ENCODE measurements around the gene FOXL3.
A peak's percentile ranks its signal among the peaks of the same experiment; 100 is the strongest.
"Not testable (repeated sequence)": the region's sequence is repeated elsewhere in the genome, so short reads cannot be mapped to it uniquely, and the experiment has no call there.

FOXL3 gene

DNA sequence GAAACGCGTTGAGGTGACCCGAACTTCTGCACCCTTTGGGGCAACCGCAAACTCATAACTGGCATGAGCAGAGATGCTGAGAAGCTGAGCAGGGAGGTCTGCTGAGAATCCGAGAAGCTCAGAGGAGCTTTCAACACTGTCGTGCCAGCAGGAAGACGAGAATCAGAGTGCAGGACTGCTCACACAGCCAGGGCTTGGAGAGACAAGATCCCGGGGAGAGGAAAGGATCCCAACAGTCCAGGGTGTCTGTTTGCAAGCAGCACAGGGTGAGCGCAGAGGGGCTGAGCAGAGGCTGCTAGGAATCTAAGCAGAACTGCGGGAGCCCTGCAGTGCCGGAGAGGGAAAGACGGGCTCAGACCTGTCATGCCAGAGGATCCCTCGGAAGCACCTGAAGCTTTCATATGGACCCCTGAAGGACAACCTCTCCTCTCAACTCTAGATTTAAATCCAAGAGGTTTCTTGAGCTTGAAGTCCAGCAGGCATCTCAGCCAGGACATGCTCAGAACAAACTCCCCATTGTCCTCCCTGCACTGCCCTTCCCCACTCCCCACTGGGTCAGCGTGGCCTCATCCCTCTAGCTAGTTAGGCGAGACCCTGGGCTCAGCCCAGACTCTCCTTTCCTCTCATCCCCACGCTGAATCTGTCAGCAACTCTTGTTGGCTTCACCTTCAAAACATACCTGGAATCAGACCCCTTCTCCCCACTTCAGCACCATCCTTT lies 40.7 kb downstream of the FOXL3 start:
- no peak for DNase-seq (ENCODE audit: low read depth)
- H3K4me3 ChIP-seq (ENCODE audit: low read length), result no peak overlapping the region
- TF ChIP-seq, protein P1, sequence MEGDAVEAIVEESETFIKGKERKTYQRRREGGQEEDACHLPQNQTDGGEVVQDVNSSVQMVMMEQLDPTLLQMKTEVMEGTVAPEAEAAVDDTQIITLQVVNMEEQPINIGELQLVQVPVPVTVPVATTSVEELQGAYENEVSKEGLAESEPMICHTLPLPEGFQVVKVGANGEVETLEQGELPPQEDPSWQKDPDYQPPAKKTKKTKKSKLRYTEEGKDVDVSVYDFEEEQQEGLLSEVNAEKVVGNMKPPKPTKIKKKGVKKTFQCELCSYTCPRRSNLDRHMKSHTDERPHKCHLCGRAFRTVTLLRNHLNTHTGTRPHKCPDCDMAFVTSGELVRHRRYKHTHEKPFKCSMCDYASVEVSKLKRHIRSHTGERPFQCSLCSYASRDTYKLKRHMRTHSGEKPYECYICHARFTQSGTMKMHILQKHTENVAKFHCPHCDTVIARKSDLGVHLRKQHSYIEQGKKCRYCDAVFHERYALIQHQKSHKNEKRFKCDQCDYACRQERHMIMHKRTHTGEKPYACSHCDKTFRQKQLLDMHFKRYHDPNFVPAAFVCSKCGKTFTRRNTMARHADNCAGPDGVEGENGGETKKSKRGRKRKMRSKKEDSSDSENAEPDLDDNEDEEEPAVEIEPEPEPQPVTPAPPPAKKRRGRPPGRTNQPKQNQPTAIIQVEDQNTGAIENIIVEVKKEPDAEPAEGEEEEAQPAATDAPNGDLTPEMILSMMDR (conservative IDR thresholded peaks at IDR 0.05; ENCODE audit: low read depth, low read length), result no peak

DNA sequence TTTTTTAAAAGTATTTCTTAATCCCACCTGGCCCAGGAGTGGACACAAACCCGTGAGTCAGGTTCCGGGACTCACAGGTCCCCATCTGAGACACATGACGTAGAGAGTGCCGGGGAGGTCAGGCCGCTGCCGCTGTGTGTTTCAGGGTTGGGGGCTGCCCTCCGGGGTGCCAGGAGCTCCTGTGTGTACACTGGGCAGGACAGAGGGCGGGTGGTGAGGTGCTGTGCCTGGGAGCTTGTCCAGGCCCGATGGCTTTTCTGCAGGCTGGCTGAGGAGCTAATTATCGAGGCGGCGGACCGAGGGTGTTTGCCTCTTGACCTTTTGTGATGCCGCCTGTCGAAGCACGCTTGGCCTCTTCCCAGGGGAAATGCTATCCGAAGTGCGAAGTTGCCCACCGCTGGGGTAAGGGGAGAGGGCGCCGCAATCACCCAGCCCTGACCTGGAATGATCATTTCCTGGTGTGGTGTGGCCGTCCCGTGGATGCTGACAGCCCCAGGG lies 42.1 kb downstream of the FOXL3 start:
- H3K4me3 ChIP-seq (ENCODE audit: low read length), result no peak overlapping the region
- no peak for DNase-seq (ENCODE audit: low read depth)
- TF ChIP-seq, protein P1 (conservative IDR thresholded peaks at IDR 0.05; ENCODE audit: low read depth, low read length), result no peak

DNA sequence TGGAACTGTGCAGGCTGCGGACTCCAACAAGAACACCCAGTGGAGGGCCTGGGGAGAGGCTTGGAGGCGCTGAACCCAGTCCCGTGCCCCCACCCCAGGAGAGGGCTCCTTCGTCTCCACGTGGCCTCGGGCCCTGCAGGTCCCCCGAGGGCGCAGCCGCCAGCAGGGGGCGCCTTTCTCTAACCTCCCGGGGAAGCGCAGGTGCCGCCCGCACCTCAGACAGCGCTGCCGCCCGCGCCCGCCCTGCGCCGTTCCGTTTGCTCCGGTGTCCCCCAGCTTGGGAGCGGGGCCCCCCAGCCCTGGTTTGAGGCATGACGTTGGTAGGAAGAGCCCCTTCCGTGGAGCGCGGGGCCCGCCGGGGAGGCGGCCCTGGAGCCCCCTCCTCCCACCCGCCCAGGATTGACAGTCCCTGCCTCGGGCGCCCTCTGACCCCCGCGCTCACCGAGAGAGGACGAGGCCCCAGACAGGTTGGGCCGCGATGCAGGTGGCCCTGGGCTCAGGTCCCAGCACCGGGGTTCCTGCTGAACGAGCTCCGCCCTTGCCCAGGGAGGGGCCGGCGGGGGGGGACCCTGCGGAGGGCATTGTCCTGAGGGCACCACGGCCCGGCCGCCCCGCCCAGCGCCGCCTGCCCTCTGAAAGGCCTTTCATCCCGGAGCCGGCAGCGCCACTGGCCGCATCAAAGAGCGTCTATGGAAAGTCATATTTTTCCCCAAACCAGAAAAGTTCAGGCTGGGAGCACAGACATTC lies 42.8 kb downstream of the FOXL3 start:
- peak overlapping the region; percentile 39 for H3K4me3 ChIP-seq (ENCODE audit: low read length)
- TF ChIP-seq, protein P1 (conservative IDR thresholded peaks at IDR 0.05; ENCODE audit: low read depth, low read length), result peak; percentile 83
- no peak for DNase-seq (ENCODE audit: low read depth)

DNA sequence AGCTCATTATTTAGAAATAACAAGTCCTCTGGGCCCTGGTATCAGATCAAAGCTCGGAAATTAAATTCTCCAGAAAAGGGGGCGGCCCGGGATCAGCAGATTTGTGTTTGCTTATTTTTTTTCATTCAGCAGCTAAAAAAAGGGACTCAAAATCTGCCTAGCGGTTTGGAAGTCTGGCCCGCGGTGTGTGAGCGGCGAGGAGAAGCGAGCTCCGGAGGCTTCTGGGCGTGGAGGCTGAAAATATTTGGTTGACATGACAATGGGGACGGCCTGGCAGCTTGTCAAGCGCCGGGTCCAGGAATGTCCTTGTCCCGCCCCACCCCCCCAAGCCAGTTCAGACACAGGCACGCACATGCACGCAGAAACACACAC lies 43.4 kb downstream of the FOXL3 start:
- TF ChIP-seq, protein P1 (conservative IDR thresholded peaks at IDR 0.05; ENCODE audit: low read depth, low read length), result no peak
- H3K4me3 ChIP-seq (ENCODE audit: low read length), result peak overlapping the region; percentile 39
- no peak for DNase-seq (ENCODE audit: low read depth)

DNA sequence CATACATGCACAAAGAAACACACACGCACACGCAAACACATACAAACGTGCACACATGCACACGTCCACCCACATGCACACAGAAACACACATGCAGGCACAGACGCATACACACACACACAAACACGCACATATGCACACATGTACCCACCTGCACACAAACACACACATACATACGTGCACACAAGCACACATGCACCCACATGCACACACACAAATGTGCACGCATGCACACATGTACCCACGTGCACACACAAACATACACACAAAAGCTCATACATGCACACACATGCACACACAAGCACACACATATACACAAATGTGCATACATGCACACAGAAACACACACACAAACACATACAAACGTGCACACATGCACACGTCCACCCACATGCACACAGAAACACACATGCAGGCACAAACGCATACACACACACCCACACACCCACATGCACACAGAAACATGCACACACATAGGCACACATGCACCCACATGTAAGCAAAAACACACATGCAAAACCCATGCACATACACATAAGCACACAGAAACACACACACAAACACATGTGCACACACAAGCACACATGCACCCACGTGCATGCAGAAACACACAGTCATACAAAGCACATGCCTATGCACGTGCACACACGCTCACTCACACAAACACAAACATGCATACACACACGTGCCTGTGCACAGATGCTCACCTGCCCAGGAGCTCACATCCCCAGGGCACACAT lies 44.8 kb downstream of the FOXL3 start:
- TF ChIP-seq, protein P1 (conservative IDR thresholded peaks at IDR 0.05; ENCODE audit: low read depth, low read length), result no peak
- H3K4me3 ChIP-seq (ENCODE audit: low read length), result no peak overlapping the region
- DNase-seq (ENCODE audit: low read depth), result no peak

DNA sequence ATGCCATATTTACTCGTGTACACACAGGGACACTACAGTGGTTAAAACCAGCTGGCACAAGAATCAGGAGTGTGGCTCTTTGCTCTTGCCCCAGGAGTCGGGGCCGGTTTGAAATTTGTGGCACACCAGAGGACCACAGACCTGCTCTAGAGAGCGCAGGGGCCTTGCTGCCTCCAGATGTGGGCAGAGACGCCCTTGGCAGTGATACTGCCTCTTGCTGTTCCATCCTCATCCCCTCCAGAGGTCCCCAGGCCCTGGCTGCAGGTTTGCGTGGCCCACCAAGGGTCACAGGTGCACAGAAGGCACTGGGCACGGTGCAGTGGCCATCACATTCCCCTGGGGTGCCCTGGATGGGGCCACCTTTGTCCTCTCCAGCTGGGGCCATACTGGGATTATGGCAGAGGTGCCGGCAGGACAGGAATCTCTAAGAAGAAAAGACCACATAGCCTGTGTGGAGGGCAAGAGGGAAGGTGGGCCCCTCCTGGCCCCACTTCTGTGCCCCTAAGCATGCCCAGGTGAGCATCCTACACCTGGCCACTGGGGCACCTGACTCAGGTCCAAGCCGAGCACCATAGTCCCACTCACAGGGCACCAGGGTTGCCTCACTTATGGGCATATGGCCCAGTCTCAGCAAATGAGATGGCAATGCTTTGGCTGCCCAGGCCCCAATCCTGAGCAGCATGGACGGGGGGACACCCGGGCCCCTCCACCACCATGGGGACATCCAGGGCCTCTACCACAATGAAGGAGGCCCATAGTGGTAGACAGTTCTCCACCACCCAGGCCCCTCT lies 45.6 kb downstream of the FOXL3 start:
- TF ChIP-seq, protein P1 (conservative IDR thresholded peaks at IDR 0.05; ENCODE audit: low read depth, low read length), result no peak
- no peak for DNase-seq (ENCODE audit: low read depth)
- H3K4me3 ChIP-seq (ENCODE audit: low read length), result no peak overlapping the region

DNA sequence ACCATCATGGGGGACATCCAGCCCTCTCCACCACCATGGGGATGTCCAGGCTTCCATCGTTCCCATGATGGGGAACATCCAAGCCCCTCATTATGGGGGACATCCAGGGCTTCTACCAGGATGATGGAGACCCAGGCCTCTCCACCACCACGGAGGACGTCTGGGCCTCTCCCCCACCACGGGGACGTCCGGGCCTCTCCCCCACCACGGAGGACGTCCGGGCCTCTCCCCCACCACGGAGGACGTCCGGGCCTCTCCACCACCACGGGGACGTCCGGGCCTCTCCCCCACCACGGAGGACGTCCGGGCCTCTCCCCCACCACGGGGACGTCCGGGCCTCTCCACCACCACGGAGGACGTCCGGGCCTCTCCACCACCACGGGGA lies 46.2 kb downstream of the FOXL3 start:
- not testable (repeated sequence) for H3K4me3 ChIP-seq (ENCODE audit: low read length); DNase-seq (ENCODE audit: low read depth)
